Measurements from ENCODE around the gene LIPK. TPM values are rescaled to one million over a fixed set of nuclear protein-coding genes. Genes with fewer than 3 reads are reported as not detected.

The LIPK gene
- total RNA-seq, 1 donor from 2014 or later: not detected

Other genes with a start within 250 kb of the LIPK start
- 2.1 and 2.4 TPM in 2 replicates for gene RNLS, start 122.9 kb upstream of the LIPK start, total RNA-seq
- not detected in 2 replicates for gene LIPJ, start 119.5 kb upstream of the LIPK start, total RNA-seq
- not detected in 2 replicates for gene LIPF, start 41.8 kb upstream of the LIPK start, total RNA-seq
- not detected in 2 replicates for gene LIPN, start 53.8 kb downstream of the LIPK start, total RNA-seq
- not detected in 2 replicates for gene LIPM, start 96.5 kb downstream of the LIPK start, total RNA-seq
- 0.12 TPM in 1 of 2 replicates, not detected in the other for gene ANKRD22, start 145.6 kb downstream of the LIPK start, total RNA-seq
- gene STAMBPL1, start 174.0 kb downstream of the LIPK start, total RNA-seq: 41.9 and 43.5 TPM in 2 replicates
- 8.8 and 8.9 TPM in 2 replicates for gene ACTA2, start 246.5 kb downstream of the LIPK start, total RNA-seq